HTERT RPE-1 (cell line): ENCODE measurements around the gene BBIP1.

Experiments used
- in situ Hi-C: fragments of 300-500 bp; cut with MboI; formaldehyde crosslinking; loops from 4 replicates; pipeline ENCODE4 v1.14.3; 2020; ENCODE audit warnings: low sequenced_read_pairs

Gene BBIP1, protein sequence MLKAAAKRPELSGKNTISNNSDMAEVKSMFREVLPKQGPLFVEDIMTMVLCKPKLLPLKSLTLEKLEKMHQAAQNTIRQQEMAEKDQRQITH

DNA sequence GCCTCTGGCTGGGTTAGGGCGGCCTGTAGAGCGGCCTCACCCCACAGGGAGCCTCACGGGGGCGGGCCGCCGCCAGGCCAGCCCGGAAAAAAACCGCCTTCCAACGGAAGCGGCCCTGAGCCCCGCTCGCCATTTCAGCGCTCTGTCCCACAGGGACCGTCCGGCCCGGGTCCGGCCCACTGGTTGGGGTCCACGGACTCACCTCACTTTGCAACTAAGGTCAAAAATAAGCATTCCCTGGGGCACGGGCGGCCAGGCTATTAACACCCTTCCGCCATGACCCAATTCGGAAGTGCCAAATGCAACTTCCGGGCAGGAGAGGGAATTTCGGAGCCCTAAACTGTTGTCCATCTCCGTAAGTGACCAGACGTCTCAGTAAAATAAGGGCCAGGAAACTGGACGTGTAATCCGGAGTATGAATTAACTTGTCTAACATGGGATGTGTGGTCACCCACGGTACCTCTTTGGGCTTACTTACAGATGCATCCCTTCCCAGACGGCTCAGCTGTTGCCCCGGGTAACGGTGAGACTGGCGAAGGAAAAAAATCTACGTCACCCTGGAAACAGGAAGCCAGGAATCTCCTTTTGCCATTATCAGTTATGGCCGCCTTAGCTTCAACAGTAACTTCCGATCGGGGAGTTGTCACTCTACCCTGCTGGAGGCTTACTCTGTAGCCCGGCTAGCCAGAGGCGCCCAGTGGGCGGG lies at the start of gene BBIP1:
BBIP1 (minus strand) TSS at position 538 of the 706 bp plus-strand sequence. CDS start 1,023 bp downstream, outside the sequence.
- in situ Hi-C loops: no loop called here

DNA sequence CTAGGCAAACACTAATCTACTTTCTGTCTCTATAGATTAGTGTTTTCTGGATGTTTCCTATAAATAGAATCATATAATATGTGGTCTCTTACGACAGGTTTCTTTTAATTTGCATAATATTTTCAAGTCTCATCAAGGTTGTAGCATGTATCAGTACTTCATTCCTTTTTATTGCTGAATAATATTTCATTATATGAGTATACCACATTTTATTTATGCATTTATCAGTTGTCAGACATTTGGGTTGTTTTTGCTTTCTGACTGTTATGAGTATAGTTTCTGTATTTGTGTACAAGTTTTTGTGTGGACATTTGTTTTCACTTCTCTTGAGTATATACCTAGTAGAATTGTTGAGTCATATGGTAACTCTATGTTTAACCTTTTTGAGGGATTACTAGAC lies 48.7 kb upstream of the BBIP1 start:
- in situ Hi-C loops: no loop called here

DNA sequence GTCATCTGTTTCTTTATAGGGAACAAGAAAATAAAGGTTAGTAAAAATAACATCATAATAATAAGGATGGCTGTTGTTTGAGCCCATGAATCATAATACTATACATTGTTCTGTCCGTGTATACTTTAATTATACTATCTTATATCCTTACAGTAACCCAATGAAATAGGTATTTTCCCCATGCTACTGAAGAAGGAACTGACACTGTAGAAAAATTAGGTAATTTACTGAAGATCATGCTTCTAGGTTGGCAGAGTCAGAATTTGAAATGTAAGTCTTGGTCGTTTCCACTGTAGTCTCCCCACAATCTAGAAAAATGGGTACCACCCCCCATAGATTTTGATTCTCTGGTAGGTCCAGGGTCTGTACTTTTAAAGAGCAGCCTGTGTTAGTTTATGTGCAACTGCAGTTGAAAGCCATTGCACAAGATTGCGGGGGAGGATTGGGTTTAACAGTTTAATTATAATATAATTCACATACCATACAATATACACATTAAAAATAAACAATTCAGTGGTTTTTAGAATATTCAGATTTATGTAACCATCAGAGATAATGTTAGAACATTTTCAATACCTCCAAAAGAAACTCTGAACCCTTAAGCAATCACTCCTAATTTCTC lies 48.1 kb upstream of the BBIP1 start:
- in situ Hi-C loops: no loop called here

GRCh38 chr10:110966146-110966545 lies 47.2 kb upstream of the BBIP1 start:
- in situ Hi-C loops: no loop called here

DNA sequence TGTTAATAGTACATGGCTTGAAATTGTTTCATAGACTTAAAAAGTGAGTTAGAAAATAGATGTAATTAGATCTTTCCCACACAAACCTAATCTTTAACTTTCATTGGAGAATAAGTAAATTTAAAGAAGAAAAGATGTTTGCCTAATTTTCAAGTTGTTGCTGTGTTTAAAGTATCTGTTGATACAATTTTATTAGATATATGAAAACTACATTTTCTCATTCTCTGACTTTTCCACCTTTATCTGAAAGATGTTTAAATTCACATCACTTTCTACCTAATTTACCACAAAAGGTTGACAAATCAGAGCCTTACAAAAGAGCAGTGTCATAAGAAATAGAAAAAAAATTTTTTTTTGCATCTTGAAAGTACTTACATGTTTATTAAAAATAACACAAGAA lies 46.2 kb upstream of the BBIP1 start:
- in situ Hi-C loops: no loop called here

- in situ Hi-C loops: no loop called here
These were observed 45.7 kb upstream of the BBIP1 start for GRCh38 chr10:110964681-110965080.

GRCh38 chr10:110963162-110963561 lies 44.2 kb upstream of the BBIP1 start:
- in situ Hi-C loops: no loop called here

DNA sequence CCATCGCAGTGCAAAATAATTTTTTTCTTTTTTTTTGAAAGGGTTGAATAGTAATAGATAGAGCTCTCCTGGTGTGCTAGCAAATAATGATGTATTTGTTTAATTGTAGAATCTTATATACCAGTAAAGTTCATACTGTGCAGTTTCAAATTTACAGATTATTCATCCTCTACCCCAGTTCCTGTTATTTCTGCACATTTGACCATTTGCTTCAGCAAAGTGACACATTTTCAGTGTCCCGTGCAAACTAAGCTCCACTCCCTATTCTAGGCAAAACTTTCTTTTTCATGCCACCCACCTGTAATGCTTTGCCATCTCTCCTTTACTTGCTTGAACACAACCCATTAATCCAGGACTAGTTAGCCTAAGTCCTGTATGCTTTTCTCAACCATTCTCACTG lies 43.5 kb upstream of the BBIP1 start:
- in situ Hi-C loops: no loop called here

DNA sequence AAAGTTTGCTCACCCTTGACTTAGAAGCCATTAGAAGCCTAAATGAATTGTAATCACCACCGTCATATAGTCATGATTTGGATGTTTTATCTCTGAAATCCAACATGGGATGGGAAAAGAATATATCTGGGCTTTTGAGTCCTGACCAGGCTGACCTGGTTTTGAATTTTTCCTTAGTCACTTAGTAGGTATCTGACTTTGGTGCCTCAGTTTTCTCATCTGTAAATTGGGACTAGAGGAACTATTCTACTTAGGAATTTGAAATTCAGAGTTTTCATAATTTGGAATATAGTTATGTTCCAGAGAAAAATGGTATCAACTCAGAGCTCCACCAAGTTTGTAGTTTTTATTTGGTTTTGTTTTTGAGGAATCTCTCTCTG lies 41.3 kb upstream of the BBIP1 start:
- in situ Hi-C loops: no loop called here

- in situ Hi-C loops: no loop called here
These were observed 40.7 kb upstream of the BBIP1 start for GRCh38 chr10:110959379-110960332.

DNA sequence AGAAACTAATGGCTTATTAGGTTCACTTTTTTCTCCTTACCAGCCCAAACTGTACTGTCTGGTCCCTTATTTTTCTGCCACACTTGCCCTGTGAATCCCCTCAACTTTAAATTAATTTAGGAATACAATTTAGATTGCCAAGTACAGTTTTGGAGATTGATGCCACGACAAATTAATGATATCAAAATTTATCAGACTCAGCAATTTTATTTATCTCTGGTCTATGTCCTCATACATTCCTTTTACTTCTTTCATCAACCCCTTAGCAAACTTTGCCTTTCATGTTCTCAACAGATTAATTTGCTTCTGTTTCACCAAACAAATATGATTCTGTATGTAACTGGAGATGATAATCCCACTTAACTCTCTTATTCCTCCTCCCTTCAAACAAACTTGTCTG lies 38.6 kb upstream of the BBIP1 start:
- in situ Hi-C loops: no loop called here

- in situ Hi-C loops: no loop called here
These were observed 32.4 kb upstream of the BBIP1 start for GRCh38 chr10:110951381-110951780.

GRCh38 chr10:110947061-110947595 lies 28.1 kb upstream of the BBIP1 start:
- in situ Hi-C loops: no loop called here

DNA sequence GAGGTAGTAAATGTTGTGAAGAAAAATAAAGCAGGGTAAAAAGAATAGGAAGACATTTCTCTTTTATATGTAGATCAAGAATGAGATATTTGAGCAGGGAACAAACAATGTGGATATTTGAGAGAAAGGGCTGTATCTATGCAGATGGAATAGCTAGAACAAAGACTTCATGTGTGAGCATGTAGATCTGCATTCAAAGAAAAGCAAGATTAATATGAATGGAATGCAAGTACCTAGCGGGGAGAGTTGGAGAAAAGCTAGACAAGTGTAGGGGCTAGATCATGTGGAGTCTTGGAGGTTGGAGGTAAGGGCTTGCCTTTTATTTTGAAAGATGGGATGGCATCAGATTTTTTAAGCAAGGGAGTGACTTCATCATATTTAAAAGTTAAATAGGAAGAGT lies 27.5 kb upstream of the BBIP1 start:
- in situ Hi-C loops: no loop called here

DNA sequence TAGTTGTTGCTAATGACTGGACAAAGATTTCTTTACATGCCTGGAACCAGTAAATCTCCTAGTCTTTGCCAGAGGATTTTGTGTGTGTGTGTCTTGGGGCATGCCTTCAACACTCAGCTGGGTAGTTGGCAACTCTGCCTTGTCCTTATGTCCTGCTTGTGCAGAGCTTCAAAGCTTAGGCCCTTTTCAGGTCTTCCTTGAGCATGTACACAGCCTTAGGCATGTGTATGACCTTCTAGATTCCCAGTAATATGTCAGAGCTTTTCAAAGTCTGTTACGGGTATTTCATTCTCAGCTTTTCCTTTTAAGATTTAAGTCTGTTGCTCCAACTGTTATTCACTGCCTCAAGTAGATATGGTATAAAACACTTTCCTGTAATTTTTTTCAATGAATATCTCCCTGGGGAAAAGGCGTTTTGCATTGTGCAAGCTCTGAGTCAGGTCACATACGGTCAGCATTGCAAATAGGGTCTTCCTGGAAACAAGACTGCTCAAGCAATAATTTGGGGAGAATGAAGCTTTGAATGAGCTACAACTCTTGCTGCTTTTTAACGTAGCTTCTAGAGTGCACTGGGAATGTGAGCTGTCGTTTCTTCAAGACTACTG lies 25.9 kb upstream of the BBIP1 start:
- in situ Hi-C loops: no loop called here

GRCh38 chr10:110939419-110939818 lies 20.4 kb upstream of the BBIP1 start:
- in situ Hi-C loops: no loop called here

- in situ Hi-C loops: no loop called here
These were observed 17.8 kb upstream of the BBIP1 start for GRCh38 chr10:110936757-110937156.

DNA sequence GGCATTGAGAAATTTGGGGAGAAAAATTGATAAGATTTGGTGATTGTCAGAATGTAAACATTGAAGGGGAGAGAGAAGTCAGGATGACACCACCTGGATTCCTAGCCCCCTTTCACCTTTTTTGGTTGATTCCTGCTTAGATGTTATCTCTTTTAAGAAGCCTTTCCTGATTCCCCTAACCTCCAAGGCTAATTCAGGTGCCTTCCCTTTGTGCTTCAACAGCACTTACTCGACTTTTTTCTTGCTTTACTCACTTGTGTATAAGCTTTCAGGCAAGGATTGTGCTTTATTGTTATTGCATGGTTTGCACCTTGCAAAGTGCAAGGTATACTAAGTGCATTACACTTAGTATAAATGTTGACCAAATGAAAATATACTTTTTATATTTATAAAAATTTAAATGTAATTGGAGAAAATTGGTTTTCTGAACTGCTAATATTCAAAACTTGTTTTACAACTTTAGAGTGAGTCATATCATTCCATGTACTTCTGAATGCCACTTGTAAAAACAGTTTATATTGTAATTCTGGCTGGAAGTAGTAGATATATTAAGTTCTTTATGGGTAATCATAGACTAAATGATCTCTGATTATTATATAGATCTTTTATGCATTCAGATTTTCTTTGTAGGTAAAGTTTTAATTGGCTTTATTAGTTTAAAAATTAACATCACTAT lies 13.7 kb upstream of the BBIP1 start:
- in situ Hi-C loops: no loop called here

GRCh38 chr10:110931769-110932381 lies 12.9 kb upstream of the BBIP1 start:
- in situ Hi-C loops: no loop called here

- in situ Hi-C loops: no loop called here
These were observed 8.5 kb upstream of the BBIP1 start for GRCh38 chr10:110927461-110927860.
